Measurements from ENCODE around the gene GRK3.
"Not testable (repeated sequence)": the region's sequence is repeated elsewhere in the genome, so short reads cannot be mapped to it uniquely, and the experiment has no call there.

GRK3 gene

GRCh38 chr22:25602445-25602844 is 38.0 kb downstream of the GRK3 start:
- Histone ChIP-seq H3K36me3 (ENCODE audit: insufficient read depth, low read length) (no peaks in the 10 kb centered on the region), H3K79me2 (ENCODE audit: control insufficient read depth, insufficient read depth, low read length, unreplicated experiment) (no peaks in the 10 kb centered on the region), H2AFZ (ENCODE audit: low read length, unreplicated experiment) (no peak overlapping the region), H3K27ac (ENCODE audit: low read depth, low read length) (no peak overlapping the region), H3K4me3 (ENCODE audit: low read depth, low read length) (no peak overlapping the region), H3K4me1 (ENCODE audit: control insufficient read depth, insufficient read depth, low read length, unreplicated experiment) (no peaks in the 10 kb centered on the region), H3K27me3 (ENCODE audit: insufficient read depth, low read length) (no peaks in the 10 kb centered on the region)

- no peak overlapping the region for H3K4me3 ChIP-seq (ENCODE audit: low read depth, low read length)
- H3K36me3 ChIP-seq (ENCODE audit: insufficient read depth, low read length), result no peaks in the 10 kb centered on the region
- no peaks in the 10 kb centered on the region for H3K27me3 ChIP-seq (ENCODE audit: insufficient read depth, low read length)
- H3K4me1 ChIP-seq (ENCODE audit: control insufficient read depth, insufficient read depth, low read length, unreplicated experiment), result no peaks in the 10 kb centered on the region
- H3K27ac ChIP-seq (ENCODE audit: low read depth, low read length), result no peak overlapping the region
- H2AFZ ChIP-seq (ENCODE audit: low read length, unreplicated experiment), result no peak overlapping the region
- H3K79me2 ChIP-seq (ENCODE audit: control insufficient read depth, insufficient read depth, low read length, unreplicated experiment), result no peaks in the 10 kb centered on the region
These were observed 38.4 kb downstream of the GRK3 start for GRCh38 chr22:25602916-25603315.

- H2AFZ ChIP-seq (ENCODE audit: low read length, unreplicated experiment); H3K27ac ChIP-seq (ENCODE audit: low read depth, low read length); H3K4me1 ChIP-seq (ENCODE audit: control insufficient read depth, insufficient read depth, low read length, unreplicated experiment); H3K79me2 ChIP-seq (ENCODE audit: control insufficient read depth, insufficient read depth, low read length, unreplicated experiment); H3K36me3 ChIP-seq (ENCODE audit: insufficient read depth, low read length); H3K27me3 ChIP-seq (ENCODE audit: insufficient read depth, low read length); H3K4me3 ChIP-seq (ENCODE audit: low read depth, low read length): not testable (repeated sequence)
These were observed 40.7 kb downstream of the GRK3 start for GRCh38 chr22:25605146-25605545.

- not testable (repeated sequence) for H3K27ac ChIP-seq (ENCODE audit: low read depth, low read length); H3K79me2 ChIP-seq (ENCODE audit: control insufficient read depth, insufficient read depth, low read length, unreplicated experiment); H3K27me3 ChIP-seq (ENCODE audit: insufficient read depth, low read length); H2AFZ ChIP-seq (ENCODE audit: low read length, unreplicated experiment); H3K36me3 ChIP-seq (ENCODE audit: insufficient read depth, low read length); H3K4me1 ChIP-seq (ENCODE audit: control insufficient read depth, insufficient read depth, low read length, unreplicated experiment); H3K4me3 ChIP-seq (ENCODE audit: low read depth, low read length)
These were observed 41.1 kb downstream of the GRK3 start for GRCh38 chr22:25605565-25605964.

GRCh38 chr22:25611284-25611683 is 46.8 kb downstream of the GRK3 start:
- not testable (repeated sequence) for H3K36me3 ChIP-seq (ENCODE audit: insufficient read depth, low read length); H3K27me3 ChIP-seq (ENCODE audit: insufficient read depth, low read length); H3K27ac ChIP-seq (ENCODE audit: low read depth, low read length); H2AFZ ChIP-seq (ENCODE audit: low read length, unreplicated experiment); H3K79me2 ChIP-seq (ENCODE audit: control insufficient read depth, insufficient read depth, low read length, unreplicated experiment); H3K4me1 ChIP-seq (ENCODE audit: control insufficient read depth, insufficient read depth, low read length, unreplicated experiment); H3K4me3 ChIP-seq (ENCODE audit: low read depth, low read length)

GRCh38 chr22:25613131-25613530 is 48.7 kb downstream of the GRK3 start:
- H3K36me3 ChIP-seq (ENCODE audit: insufficient read depth, low read length); H3K27me3 ChIP-seq (ENCODE audit: insufficient read depth, low read length); H2AFZ ChIP-seq (ENCODE audit: low read length, unreplicated experiment); H3K4me1 ChIP-seq (ENCODE audit: control insufficient read depth, insufficient read depth, low read length, unreplicated experiment); H3K4me3 ChIP-seq (ENCODE audit: low read depth, low read length); H3K27ac ChIP-seq (ENCODE audit: low read depth, low read length); H3K79me2 ChIP-seq (ENCODE audit: control insufficient read depth, insufficient read depth, low read length, unreplicated experiment): not testable (repeated sequence)

- H3K4me3 ChIP-seq (ENCODE audit: low read depth, low read length); H3K79me2 ChIP-seq (ENCODE audit: control insufficient read depth, insufficient read depth, low read length, unreplicated experiment); H3K36me3 ChIP-seq (ENCODE audit: insufficient read depth, low read length); H3K4me1 ChIP-seq (ENCODE audit: control insufficient read depth, insufficient read depth, low read length, unreplicated experiment); H2AFZ ChIP-seq (ENCODE audit: low read length, unreplicated experiment); H3K27me3 ChIP-seq (ENCODE audit: insufficient read depth, low read length); H3K27ac ChIP-seq (ENCODE audit: low read depth, low read length): not testable (repeated sequence)
These were observed 49.1 kb downstream of the GRK3 start for GRCh38 chr22:25613558-25613957.

- H2AFZ ChIP-seq (ENCODE audit: low read length, unreplicated experiment); H3K27ac ChIP-seq (ENCODE audit: low read depth, low read length); H3K79me2 ChIP-seq (ENCODE audit: control insufficient read depth, insufficient read depth, low read length, unreplicated experiment); H3K4me1 ChIP-seq (ENCODE audit: control insufficient read depth, insufficient read depth, low read length, unreplicated experiment); H3K27me3 ChIP-seq (ENCODE audit: insufficient read depth, low read length); H3K4me3 ChIP-seq (ENCODE audit: low read depth, low read length); H3K36me3 ChIP-seq (ENCODE audit: insufficient read depth, low read length): not testable (repeated sequence)
These were observed 50.3 kb downstream of the GRK3 start for GRCh38 chr22:25614791-25615190.

GRCh38 chr22:25621986-25622385 is 57.5 kb downstream of the GRK3 start:
- no peaks in the 10 kb centered on the region for H3K4me1 ChIP-seq (ENCODE audit: control insufficient read depth, insufficient read depth, low read length, unreplicated experiment)
- no peak overlapping the region for H2AFZ ChIP-seq (ENCODE audit: low read length, unreplicated experiment)
- H3K27me3 ChIP-seq (ENCODE audit: insufficient read depth, low read length), result 0 out of 2 replicates have a peak, but pooled peaks cover 4% of the 10 kb centered on the region
- no peak overlapping the region for H3K27ac ChIP-seq (ENCODE audit: low read depth, low read length)
- no peaks in the 10 kb centered on the region for H3K79me2 ChIP-seq (ENCODE audit: control insufficient read depth, insufficient read depth, low read length, unreplicated experiment)
- no peaks in the 10 kb centered on the region for H3K36me3 ChIP-seq (ENCODE audit: insufficient read depth, low read length)
- H3K4me3 ChIP-seq (ENCODE audit: low read depth, low read length), result no peak overlapping the region

- Histone ChIP-seq H3K4me3 (ENCODE audit: low read depth, low read length) (no peak overlapping the region), H3K36me3 (ENCODE audit: insufficient read depth, low read length) (no peaks in the 10 kb centered on the region), H3K27ac (ENCODE audit: low read depth, low read length) (no peak overlapping the region), H3K79me2 (ENCODE audit: control insufficient read depth, insufficient read depth, low read length, unreplicated experiment) (no peaks in the 10 kb centered on the region), H3K4me1 (ENCODE audit: control insufficient read depth, insufficient read depth, low read length, unreplicated experiment) (no peaks in the 10 kb centered on the region), H3K27me3 (ENCODE audit: insufficient read depth, low read length) (0 out of 2 replicates have a peak, but pooled peaks cover 4% of the 10 kb centered on the region), H2AFZ (ENCODE audit: low read length, unreplicated experiment) (no peak overlapping the region)
These were observed 58.8 kb downstream of the GRK3 start for GRCh38 chr22:25623310-25623734.

GRCh38 chr22:25623851-25624250 is 59.4 kb downstream of the GRK3 start:
- no peak overlapping the region for H2AFZ ChIP-seq (ENCODE audit: low read length, unreplicated experiment)
- no peaks in the 10 kb centered on the region for H3K36me3 ChIP-seq (ENCODE audit: insufficient read depth, low read length)
- H3K79me2 ChIP-seq (ENCODE audit: control insufficient read depth, insufficient read depth, low read length, unreplicated experiment), result no peaks in the 10 kb centered on the region
- no peak overlapping the region for H3K4me3 ChIP-seq (ENCODE audit: low read depth, low read length)
- no peaks in the 10 kb centered on the region for H3K4me1 ChIP-seq (ENCODE audit: control insufficient read depth, insufficient read depth, low read length, unreplicated experiment)
- 0 out of 2 replicates have a peak, but pooled peaks cover 4% of the 10 kb centered on the region for H3K27me3 ChIP-seq (ENCODE audit: insufficient read depth, low read length)
- H3K27ac ChIP-seq (ENCODE audit: low read depth, low read length), result no peak overlapping the region

- Histone ChIP-seq H3K27me3 (ENCODE audit: insufficient read depth, low read length) (0 out of 2 replicates have a peak, but pooled peaks cover 4% of the 10 kb centered on the region), H3K4me3 (ENCODE audit: low read depth, low read length) (no peak overlapping the region), H2AFZ (ENCODE audit: low read length, unreplicated experiment) (no peak overlapping the region), H3K4me1 (ENCODE audit: control insufficient read depth, insufficient read depth, low read length, unreplicated experiment) (no peaks in the 10 kb centered on the region), H3K27ac (ENCODE audit: low read depth, low read length) (no peak overlapping the region), H3K79me2 (ENCODE audit: control insufficient read depth, insufficient read depth, low read length, unreplicated experiment) (no peaks in the 10 kb centered on the region), H3K36me3 (ENCODE audit: insufficient read depth, low read length) (no peaks in the 10 kb centered on the region)
These were observed 60.0 kb downstream of the GRK3 start for GRCh38 chr22:25624476-25624875.

Data from ACC112 (cell line).